Esophagus squamous epithelium (tissue), 4 donors: ENCODE data around the gene CHI3L2.

ENCODE experiments used
- CTCF ChIP-seq, 6 experiments: fragments of 450-650 bp in 4 of 6; fragments of 200-600 bp in 2 of 6; sonication (generic) in 2 of 6; IDR thresholded peaks; one replicate each; pipeline ENCODE4 v1.5.1; 2016 to 2019; ENCODE audit warnings: antibody characterized with exemption in 6 of 6, mild to moderate bottlenecking in 4 of 6, moderate library complexity in 4 of 6
- POLR2A ChIP-seq, 4 donors: fragments of 450-650 bp; IDR thresholded peaks; one replicate each; pipeline ENCODE4 v1.6.1; 2017; ENCODE audit warnings: antibody characterized with exemption in 4 of 4, mild to moderate bottlenecking in 4 of 4, moderate library complexity in 3 of 4

GRCh38 chr1:111191496-111191895, 36.0 kb upstream of the CHI3L2 start:
- no peak for TF ChIP-seq CTCF (IDR thresholded peaks at IDR 0.05)
- no peak for TF ChIP-seq POLR2A (IDR thresholded peaks at IDR 0.05)
